GM19239 (cell line): ENCODE measurements around the gene SCRN1.

Experiments used
- DNase-seq: peaks from one replicate; pipeline ENCODE4 v3.0.0; 2011; ENCODE audit warnings: low spot score; ENCODE audit not compliant: insufficient read length
- FAIRE-seq: peaks from 2 replicates; lab custom pipeline; 2011; peaks lifted over from hg19 to GRCh38; lab: Jason Lieb, UNC

SCRN1 gene

GRCh38 chr7:29989257-29989995, at the start of gene SCRN1:
Gene SCRN1 (minus strand): TSS chr7:29989801. CDS start chr7:29969067, 20,734 bp downstream.
- FAIRE-seq: no peak
- peak; percentile 46 for DNase-seq

DNA sequence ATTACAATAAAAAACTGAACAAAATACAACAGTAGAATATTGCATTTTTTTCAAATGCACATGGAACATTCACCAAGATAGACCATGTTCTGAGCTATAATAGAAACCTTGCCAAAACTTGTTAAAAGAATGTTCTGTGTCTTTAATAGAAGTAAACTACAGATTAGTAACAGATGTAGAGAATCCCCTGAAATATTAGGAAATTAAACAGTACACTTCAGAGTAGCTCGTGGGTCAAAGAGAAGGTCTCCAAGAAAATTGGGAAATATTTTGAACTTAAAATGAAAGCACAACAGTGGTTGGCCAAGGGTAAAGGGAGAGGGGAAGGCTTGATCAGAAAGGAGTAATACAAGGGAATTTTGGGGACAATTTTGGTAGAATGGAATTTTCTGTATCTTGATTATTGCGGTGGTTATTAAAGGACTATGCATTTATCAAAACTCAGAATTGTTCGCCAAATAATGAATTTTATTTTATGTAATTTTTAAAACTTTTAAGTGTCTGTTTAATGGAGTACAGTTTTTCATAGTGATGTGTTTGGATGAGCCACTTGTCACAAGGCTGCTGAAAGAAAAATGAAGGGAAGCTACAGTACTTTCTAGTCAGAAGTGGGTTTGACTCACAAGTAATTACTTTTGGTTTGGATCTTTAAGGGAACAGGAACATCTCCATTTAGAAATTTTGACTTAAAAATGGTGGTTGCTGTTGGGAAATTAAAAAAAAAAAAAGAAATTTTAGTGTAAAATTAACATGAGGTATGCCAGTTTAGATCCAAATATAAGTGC, 48.8 kb upstream of the SCRN1 start:
- FAIRE-seq: no peak
- no peak for DNase-seq

GRCh38 chr7:30036220-30036619, 46.6 kb upstream of the SCRN1 start:
- FAIRE-seq: no peak

GRCh38 chr7:30034501-30034900, 44.9 kb upstream of the SCRN1 start:
- DNase-seq (no peak), FAIRE-seq (no peak)

More at GRCh38 chr7:30036220-30036619, 46.6 kb upstream of the SCRN1 start:
- DNase-seq: no peak

DNA sequence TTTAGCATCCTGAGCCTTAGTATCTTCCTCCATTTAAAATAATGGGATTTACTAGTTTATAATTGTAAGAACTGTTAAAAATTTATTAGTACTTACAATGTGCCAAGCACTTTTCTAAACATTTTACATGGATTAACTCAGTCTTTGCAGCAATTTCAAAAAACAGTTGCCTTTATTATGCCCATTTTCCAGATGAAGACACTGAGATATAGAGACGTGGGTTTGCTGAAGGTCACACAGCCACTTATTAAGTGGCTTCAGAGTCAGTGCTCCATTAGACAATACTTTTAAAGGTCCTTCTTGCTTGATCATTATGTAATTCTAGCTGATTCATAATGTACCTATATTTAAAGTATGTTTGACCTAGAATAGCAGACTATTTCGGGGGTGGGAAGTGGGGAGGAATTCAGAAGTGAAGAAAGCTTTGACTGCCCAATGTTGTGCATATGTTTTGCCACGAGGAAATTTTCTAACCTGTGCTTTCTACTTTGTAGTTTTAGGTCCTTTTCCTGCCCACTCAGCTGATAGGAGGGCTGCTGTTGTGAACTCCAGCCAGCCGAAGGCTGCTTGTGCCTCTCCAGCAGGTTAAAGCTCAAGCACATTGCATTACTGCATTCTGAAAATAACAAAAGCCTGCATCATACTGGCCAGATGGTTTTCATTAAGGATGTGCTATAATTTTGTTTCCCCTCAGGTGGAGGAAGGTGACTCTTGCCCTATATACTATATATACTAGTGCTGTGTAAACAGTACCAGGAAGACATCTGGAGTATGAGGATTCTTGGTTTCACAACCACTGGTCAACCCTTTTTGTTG, 42.9 kb upstream of the SCRN1 start:
- FAIRE-seq: peak; percentile 55
- no peak for DNase-seq

DNA sequence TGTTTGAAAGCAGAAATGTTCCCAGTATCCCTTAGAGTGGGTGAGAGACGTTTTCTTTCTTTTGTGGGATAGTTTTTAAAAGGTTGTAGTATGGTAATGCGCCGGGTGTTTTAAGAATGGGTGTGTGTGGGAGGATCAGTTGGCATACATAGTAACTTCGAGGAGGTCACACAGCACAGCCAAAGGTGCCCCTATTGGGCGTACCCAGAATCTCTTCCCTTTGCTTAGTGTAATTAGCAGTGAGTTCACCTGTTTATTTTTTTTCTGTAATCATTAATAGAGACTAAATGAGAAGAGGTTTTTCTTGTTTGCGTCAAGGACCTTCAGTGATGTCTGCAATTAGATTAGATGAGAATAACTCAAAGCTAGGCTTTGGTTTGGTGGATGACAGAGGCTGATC, 40.1 kb upstream of the SCRN1 start:
- DNase-seq (no peak), FAIRE-seq (no peak)

GRCh38 chr7:30028749-30029635, 39.4 kb upstream of the SCRN1 start:
- DNase-seq: no peak
- FAIRE-seq: peak; percentile 56

DNA sequence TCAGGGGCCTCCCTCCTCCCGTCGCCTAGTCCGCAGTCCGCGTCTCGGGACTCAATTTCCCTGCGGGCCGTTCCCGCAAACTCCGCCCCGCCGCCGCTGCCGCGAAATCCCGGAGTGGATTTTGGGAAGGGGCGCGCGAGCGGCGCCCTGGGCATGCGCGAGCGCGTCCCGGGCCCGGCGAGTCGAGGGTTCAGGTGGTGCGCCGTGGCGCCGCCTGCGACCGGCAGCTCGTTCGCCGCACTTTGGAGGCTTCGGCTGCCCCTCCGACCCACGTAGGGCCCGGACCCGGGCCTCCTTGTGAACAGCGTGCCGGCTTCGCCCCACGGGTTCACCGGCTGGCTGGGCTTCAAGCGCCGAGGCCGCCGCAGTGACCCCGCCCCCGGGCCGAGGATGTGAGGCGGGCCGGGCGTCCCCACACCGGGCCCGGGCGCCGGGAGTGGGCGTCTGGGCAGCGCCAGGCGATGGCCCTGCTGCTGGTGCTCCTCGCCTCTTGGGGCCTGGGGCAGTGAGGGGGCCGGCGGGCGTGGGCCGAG, 38.7 kb upstream of the SCRN1 start, which contains the start of gene PLEKHA8:
TSS of gene PLEKHA8 (plus strand) at position 197 of the 533 bp plus-strand sequence. CDS start 351 bp downstream, outside the sequence.
- DNase-seq (peak; percentile 65), FAIRE-seq (no peak)

DNA sequence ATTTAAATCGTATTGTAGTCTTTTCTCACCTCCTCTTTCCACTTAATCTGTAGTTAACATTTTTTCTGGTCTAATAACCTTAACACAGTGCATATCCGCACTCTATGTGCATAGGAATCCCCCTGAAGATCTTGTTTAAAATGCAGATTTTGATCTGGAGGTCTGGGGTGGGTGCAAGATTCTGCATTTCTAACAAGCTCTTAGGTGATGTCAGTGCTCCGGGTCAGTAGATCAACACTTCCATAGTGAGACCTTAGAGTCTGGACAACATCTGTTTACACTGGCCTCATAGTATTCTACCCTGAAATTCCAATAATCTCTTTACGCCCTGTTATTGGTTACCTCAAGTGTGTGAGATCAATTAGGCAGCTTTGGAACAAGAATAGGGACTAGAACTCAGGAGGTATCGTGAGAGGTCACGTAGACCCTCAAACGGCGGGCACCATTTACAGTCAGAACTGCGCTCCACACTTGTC, 38.2 kb upstream of the SCRN1 start:
- DNase-seq (no peak), FAIRE-seq (peak; percentile 71)

DNA sequence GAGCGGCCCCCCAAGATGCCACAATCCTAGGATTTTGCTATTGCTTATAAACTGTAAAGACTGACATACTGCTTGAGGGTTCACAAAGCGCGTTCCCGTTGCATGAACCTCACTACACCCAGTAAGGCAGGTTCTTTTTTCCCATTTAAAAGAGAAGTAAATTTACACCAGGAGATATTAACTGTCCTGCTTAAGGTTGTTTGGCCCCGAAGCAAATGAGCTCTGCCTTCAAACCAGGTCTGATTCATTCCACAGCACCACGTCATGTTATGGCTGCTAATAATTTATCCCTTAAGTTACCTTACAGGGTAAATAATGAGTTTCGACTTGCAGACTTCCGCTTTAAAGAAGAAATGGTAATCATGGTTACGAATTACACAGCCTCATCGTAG, 37.5 kb upstream of the SCRN1 start:
- peak; percentile 83 for FAIRE-seq

DNA sequence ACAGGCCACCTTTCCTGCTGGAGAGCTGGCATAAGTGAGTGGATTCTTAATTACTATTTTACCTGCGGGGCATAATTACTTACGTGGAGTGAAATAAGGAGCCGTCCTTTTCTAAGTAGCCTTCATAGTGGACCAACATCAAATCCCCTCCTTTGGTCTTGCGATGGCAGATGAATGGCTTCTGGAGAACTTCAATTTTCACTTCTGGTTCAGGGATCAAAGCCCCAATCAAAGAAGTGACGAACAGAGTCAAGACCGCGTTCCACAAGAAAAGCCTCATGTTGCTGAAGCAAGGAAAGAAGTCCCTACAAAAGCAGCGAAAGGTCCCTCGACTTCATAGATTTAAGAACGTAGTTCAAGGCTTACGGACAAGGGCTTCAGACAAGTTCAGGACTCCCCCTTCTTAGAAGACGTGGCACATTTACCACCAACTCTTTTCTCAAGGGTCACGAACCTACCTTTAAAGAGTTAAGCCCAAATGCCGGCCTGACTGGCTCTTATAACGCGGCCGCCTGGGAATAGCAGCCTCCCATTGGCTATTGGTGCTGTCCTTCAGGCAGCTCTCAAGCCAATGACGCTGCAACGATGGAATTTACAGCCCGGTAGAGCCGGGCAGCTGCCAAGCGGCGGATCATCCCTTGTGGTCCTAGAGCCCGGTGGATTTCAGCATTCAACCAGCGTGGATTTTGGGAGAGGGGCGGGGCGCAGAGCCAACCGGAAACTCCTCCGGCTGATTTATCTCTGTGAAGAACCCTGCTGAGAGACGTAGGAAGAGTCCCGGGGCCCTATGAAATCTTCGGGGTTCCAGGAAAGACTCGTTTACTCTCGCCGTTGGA, 36.8 kb upstream of the SCRN1 start, which contains the start of gene FKBP14:
TSS of gene FKBP14 (minus strand) at position 474 of the 836 bp plus-strand sequence. CDS start at position 280, 194 bp downstream.
- FAIRE-seq: peak; percentile 97
- DNase-seq: peak; percentile 61

More for the DNA sequence above, 37.5 kb upstream of the SCRN1 start:
- no peak for DNase-seq

DNA sequence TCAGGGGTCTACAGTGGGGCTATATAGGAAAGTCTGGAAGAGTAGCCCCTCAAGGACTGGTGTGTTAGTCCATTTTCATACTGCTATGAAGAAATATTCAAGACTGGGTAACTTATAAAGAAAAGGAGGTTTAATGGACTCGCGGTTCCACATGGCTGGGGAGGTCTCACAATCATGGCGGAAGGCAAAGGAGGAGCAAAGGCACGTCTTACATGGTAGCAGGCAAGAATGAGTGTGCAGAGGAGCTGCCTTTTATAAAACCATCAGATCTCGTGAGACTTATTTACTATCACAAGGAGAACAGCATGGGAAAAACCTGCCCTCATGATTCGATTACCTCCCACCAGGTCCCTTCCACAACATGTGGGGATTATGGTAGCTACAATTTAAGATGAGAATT, 33.9 kb upstream of the SCRN1 start:
- DNase-seq (no peak), FAIRE-seq (no peak)

DNA sequence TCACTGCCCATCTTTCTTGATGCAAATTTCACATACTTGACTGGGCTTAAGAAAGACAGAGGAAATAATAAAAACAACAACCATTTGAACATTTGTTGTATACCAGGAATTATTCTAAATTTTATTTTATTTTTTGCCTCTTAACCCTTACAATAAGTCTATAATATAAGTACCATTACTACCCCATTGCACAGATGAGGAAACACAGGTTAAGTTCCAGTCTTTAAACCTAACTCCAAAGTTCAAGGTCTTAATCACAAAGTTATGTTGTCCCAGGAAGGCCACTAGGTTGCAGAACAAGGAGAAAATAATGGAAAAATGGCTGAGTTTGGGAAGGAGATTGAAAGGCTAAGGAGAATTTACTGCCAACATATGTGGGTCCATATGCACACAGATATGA, 33.4 kb upstream of the SCRN1 start:
- DNase-seq (no peak), FAIRE-seq (no peak)

DNA sequence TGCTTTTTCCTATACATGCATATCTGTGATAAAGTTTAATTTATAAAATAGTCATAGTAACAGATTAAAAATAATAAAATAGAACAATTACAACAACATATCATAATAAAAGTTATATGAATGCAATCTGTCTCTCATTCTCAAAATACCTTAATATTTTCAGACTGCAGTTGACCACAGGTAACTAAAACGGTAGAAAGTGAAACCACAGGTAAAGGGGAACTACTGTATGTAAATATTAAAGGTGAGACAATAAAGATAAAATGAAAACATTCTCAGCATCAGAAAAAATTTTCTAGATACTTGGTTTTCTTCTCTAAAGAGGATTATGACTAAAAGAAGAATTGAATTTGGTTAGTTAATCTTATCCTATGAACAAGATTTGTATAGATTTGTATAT, 30.9 kb upstream of the SCRN1 start:
- FAIRE-seq (no peak), DNase-seq (no peak)

DNA sequence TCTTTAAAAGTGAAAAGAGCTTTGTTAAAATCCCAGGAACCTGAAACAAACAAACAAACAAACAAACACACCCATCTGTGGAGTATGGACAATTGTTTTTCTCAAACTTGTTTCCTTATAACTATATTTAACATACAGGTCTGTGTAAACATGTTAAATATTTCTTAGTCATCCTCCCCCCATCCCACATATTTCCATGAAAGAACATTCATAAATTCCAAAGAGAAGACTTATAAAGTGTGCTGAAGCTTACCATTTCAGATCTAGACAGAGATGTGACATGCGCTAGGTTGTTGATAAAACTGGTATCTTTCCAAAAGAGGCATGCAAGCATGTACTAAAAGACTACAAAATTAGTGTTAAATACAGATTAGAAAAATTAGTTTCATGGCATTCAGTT, 30.4 kb upstream of the SCRN1 start:
- DNase-seq: no peak
- FAIRE-seq: no peak

GRCh38 chr7:30019387-30019786, 29.8 kb upstream of the SCRN1 start:
- FAIRE-seq: no peak
- no peak for DNase-seq

DNA sequence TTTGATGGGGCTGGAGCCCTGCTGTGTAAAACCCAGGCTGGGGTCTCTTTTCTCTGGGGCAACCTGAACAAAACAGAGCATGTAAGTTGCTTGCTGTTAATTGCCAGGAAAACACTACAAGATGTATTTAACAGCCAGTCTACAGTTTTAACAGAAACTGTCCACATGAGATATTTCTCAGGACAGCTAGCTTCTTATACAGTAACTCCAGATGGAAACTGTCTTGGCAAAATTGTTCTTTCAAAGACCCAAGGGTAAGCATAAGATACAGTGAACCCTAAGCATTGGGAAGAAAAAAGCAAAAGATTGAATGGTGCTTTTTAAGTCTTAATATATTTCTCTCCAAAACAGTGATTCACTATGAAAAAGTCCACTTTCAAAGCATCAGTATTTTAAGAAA, 28.9 kb upstream of the SCRN1 start:
- no peak for FAIRE-seq
- DNase-seq: no peak

DNA sequence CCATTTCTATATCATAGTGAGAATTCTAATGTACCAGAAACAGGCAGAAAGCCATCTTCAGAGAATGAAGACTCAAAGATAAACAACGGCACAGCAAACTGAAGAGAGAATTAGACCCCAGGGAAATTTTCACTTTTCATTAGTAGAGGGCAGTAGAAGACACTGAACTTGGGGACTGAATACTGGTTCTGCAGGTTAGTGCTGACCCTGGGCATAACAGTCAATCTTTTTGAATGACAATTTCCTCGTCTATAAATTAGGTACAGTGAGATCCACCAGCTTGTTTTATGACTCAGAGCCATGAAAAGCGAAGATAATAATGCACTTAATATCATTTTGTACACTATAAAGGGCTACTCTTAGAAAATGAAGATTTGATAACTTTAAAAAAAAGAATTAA, 23.2 kb upstream of the SCRN1 start:
- FAIRE-seq (no peak), DNase-seq (no peak)
